Ammon's horn (tissue), 1 donor: Measurements from ENCODE around the gene PIK3AP1.

Source experiments
- DNase-seq: peaks from one replicate; pipeline ENCODE4 v3.0.0-alpha.2; 2016; ENCODE audit warnings: low spot score

Gene PIK3AP1

GRCh38 chr10:96641396-96642295 lies 78.7 kb downstream of the PIK3AP1 start:
- DNase-seq, result no peak

- DNase-seq, result no peak
Measured at GRCh38 chr10:96639899-96640298, 80.4 kb downstream of the PIK3AP1 start.

- DNase-seq, result no peak
Measured at GRCh38 chr10:96638696-96639095, 81.6 kb downstream of the PIK3AP1 start.

GRCh38 chr10:96638120-96638519 lies 82.2 kb downstream of the PIK3AP1 start:
- DNase-seq, result no peak

GRCh38 chr10:96637709-96638108 lies 82.6 kb downstream of the PIK3AP1 start:
- DNase-seq, result no peak

- no peak for DNase-seq
Measured at GRCh38 chr10:96636551-96636950, 83.8 kb downstream of the PIK3AP1 start.

GRCh38 chr10:96632974-96633710 lies 87.2 kb downstream of the PIK3AP1 start:
- no peak for DNase-seq

- no peak for DNase-seq
Measured at GRCh38 chr10:96627292-96627691, 93.0 kb downstream of the PIK3AP1 start.

- DNase-seq, result no peak
Measured at GRCh38 chr10:96626795-96627194, 93.5 kb downstream of the PIK3AP1 start.

- DNase-seq, result no peak
Measured at GRCh38 chr10:96625173-96625572, 95.1 kb downstream of the PIK3AP1 start.

- DNase-seq, result no peak
Measured at GRCh38 chr10:96622013-96622787, 98.1 kb downstream of the PIK3AP1 start.

GRCh38 chr10:96619796-96620773 lies 100.2 kb downstream of the PIK3AP1 start:
- DNase-seq, result no peak

- no peak for DNase-seq
Measured at GRCh38 chr10:96619120-96619519, 101.2 kb downstream of the PIK3AP1 start.

GRCh38 chr10:96618653-96619052 lies 101.7 kb downstream of the PIK3AP1 start:
- peak; percentile 83 for DNase-seq

- no peak for DNase-seq
Measured at GRCh38 chr10:96616961-96617360, 103.4 kb downstream of the PIK3AP1 start.

GRCh38 chr10:96614515-96614914 lies 105.8 kb downstream of the PIK3AP1 start:
- DNase-seq, result peak; percentile 28

GRCh38 chr10:96613576-96613975 lies 106.7 kb downstream of the PIK3AP1 start:
- DNase-seq, result no peak

GRCh38 chr10:96612055-96612830 lies 108.1 kb downstream of the PIK3AP1 start:
- DNase-seq, result no peak

- no peak for DNase-seq
Measured at GRCh38 chr10:96610817-96611216, 109.5 kb downstream of the PIK3AP1 start.

- DNase-seq, result no peak
Measured at GRCh38 chr10:96609510-96609909, 110.8 kb downstream of the PIK3AP1 start.
